Stimulated activated naive CD8-positive, alpha-beta T cell treated with anti-CD3 and anti-CD28 coated beads, Interleukin-15, amount 100 ng/mL, for 72 hours (primary cell): ENCODE results near the gene CDH6.

ENCODE experiments used
- ATAC-seq: fragments of 150-1000 bp; cut with Tn5 transposase; 2 replicates; pipeline ENCODE4 v1.10.0; 2021; ENCODE audit warnings: mild to moderate bottlenecking, moderate library complexity
- DNase-seq, 2 donors: peaks; one replicate each; pipeline ENCODE4 v3.0.0; 2021 to 2022
- H3K27ac Mint-ChIP-seq, 2 donors: one replicate each; pipeline ENCODE4 v1.8.0; 2022; ENCODE audit warnings: mild to moderate bottlenecking in 2 of 2, mixed read lengths in 2 of 2, moderate library complexity in 2 of 2
- H3K27me3 Mint-ChIP-seq: one replicate; pipeline ENCODE4 v1.8.0; 2022; ENCODE audit warnings: mixed read lengths
- H3K4me1 Mint-ChIP-seq: one replicate; pipeline ENCODE4 v1.8.0; 2022; ENCODE audit warnings: mild to moderate bottlenecking, mixed read lengths
- H3K4me3 Mint-ChIP-seq, 2 donors: one replicate each; pipeline ENCODE4 v1.8.0; 2022; ENCODE audit warnings: mild to moderate bottlenecking in 2 of 2, mixed read lengths in 2 of 2, moderate library complexity in 1 of 2
- H3K9me3 Mint-ChIP-seq, 2 donors: one replicate each; pipeline ENCODE4 v1.8.0; 2022; ENCODE audit warnings: mixed read lengths in 2 of 2

Gene CDH6

GRCh38 chr5:31268256-31268655 is 74.8 kb downstream of the CDH6 start:
- no peaks in the 10 kb centered on the region for H3K9me3 Mint-ChIP-seq
- ATAC-seq, result no peak
- H3K4me3 Mint-ChIP-seq, result no peak overlapping the region
- no peak overlapping the region for H3K27ac Mint-ChIP-seq
- no peaks in the 10 kb centered on the region for H3K4me1 Mint-ChIP-seq
- DNase-seq, result no peak
- no peaks in the 10 kb centered on the region for H3K27me3 Mint-ChIP-seq

GRCh38 chr5:31268686-31269085 is 75.2 kb downstream of the CDH6 start:
- ATAC-seq, result no peak
- H3K9me3 Mint-ChIP-seq, result no peaks in the 10 kb centered on the region

GRCh38 chr5:31269259-31269658 is 75.8 kb downstream of the CDH6 start:
- Mint-ChIP-seq H3K27ac (no peak overlapping the region), H3K4me3 (no peak overlapping the region), H3K4me1 (no peaks in the 10 kb centered on the region), H3K9me3 (no peaks in the 10 kb centered on the region), H3K27me3 (no peaks in the 10 kb centered on the region)
- DNase-seq (no peak), ATAC-seq (no peak)

More at GRCh38 chr5:31268686-31269085, 75.2 kb downstream of the CDH6 start:
- DNase-seq, result no peak
- Mint-ChIP-seq H3K27me3 (no peaks in the 10 kb centered on the region), H3K4me3 (no peak overlapping the region), H3K4me1 (no peaks in the 10 kb centered on the region), H3K27ac (no peak overlapping the region)

GRCh38 chr5:31270396-31270795 is 76.9 kb downstream of the CDH6 start:
- H3K4me1 Mint-ChIP-seq, result no peaks in the 10 kb centered on the region
- ATAC-seq (no peak), DNase-seq (no peak)
- H3K27me3 Mint-ChIP-seq, result no peaks in the 10 kb centered on the region
- no peaks in the 10 kb centered on the region for H3K9me3 Mint-ChIP-seq
- H3K4me3 Mint-ChIP-seq, result no peak overlapping the region
- H3K27ac Mint-ChIP-seq, result no peak overlapping the region

- ATAC-seq (no peak), DNase-seq (no peak)
- H3K9me3 Mint-ChIP-seq, result no peaks in the 10 kb centered on the region
- no peak overlapping the region for H3K27ac Mint-ChIP-seq
- H3K4me1 Mint-ChIP-seq, result no peaks in the 10 kb centered on the region
- no peak overlapping the region for H3K4me3 Mint-ChIP-seq
- H3K27me3 Mint-ChIP-seq, result no peaks in the 10 kb centered on the region
Measured at GRCh38 chr5:31271567-31271966, 78.1 kb downstream of the CDH6 start.

GRCh38 chr5:31273161-31273560 is 79.7 kb downstream of the CDH6 start:
- no peaks in the 10 kb centered on the region for H3K4me1 Mint-ChIP-seq
- ATAC-seq (no peak), DNase-seq (no peak)
- H3K9me3 Mint-ChIP-seq, result no peaks in the 10 kb centered on the region
- no peak overlapping the region for H3K27ac Mint-ChIP-seq
- H3K4me3 Mint-ChIP-seq, result no peak overlapping the region
- H3K27me3 Mint-ChIP-seq, result no peaks in the 10 kb centered on the region

GRCh38 chr5:31273631-31274378 is 80.3 kb downstream of the CDH6 start:
- DNase-seq (no peak), ATAC-seq (no peak)
- H3K9me3 Mint-ChIP-seq, result no peaks in the 10 kb centered on the region
- no peak overlapping the region for H3K4me3 Mint-ChIP-seq
- H3K4me1 Mint-ChIP-seq, result no peaks in the 10 kb centered on the region
- no peaks in the 10 kb centered on the region for H3K27me3 Mint-ChIP-seq
- H3K27ac Mint-ChIP-seq, result peak overlapping the region; percentile 56 to 76

GRCh38 chr5:31280210-31280609 is 86.7 kb downstream of the CDH6 start:
- ATAC-seq (no peak), DNase-seq (no peak)
- Mint-ChIP-seq H3K9me3 (no peaks in the 10 kb centered on the region), H3K27me3 (no peaks in the 10 kb centered on the region), H3K27ac (no peak overlapping the region), H3K4me1 (no peaks in the 10 kb centered on the region), H3K4me3 (no peak overlapping the region)

- DNase-seq, result no peak
Measured at GRCh38 chr5:31283326-31283725, 89.8 kb downstream of the CDH6 start.

GRCh38 chr5:31285025-31285424 is 91.5 kb downstream of the CDH6 start:
- DNase-seq (no peak), ATAC-seq (no peak)
- Mint-ChIP-seq H3K27ac (no peak overlapping the region), H3K27me3 (no peaks in the 10 kb centered on the region), H3K4me3 (no peak overlapping the region), H3K9me3 (no peaks in the 10 kb centered on the region), H3K4me1 (no peaks in the 10 kb centered on the region)

More at GRCh38 chr5:31283326-31283725, 89.8 kb downstream of the CDH6 start:
- Mint-ChIP-seq H3K4me1 (no peaks in the 10 kb centered on the region), H3K27ac (no peak overlapping the region), H3K9me3 (no peaks in the 10 kb centered on the region), H3K27me3 (no peaks in the 10 kb centered on the region), H3K4me3 (no peak overlapping the region)
- no peak for ATAC-seq

GRCh38 chr5:31287985-31288384 is 94.5 kb downstream of the CDH6 start:
- no peak for ATAC-seq
- DNase-seq, result no peak
- H3K27ac Mint-ChIP-seq, result no peak overlapping the region
- no peaks in the 10 kb centered on the region for H3K9me3 Mint-ChIP-seq
- H3K4me3 Mint-ChIP-seq, result no peak overlapping the region
- H3K4me1 Mint-ChIP-seq, result no peaks in the 10 kb centered on the region
- no peaks in the 10 kb centered on the region for H3K27me3 Mint-ChIP-seq

GRCh38 chr5:31289429-31289828 is 95.9 kb downstream of the CDH6 start:
- Mint-ChIP-seq H3K4me3 (no peak overlapping the region), H3K27ac (no peak overlapping the region), H3K9me3 (no peaks in the 10 kb centered on the region), H3K4me1 (no peaks in the 10 kb centered on the region), H3K27me3 (no peaks in the 10 kb centered on the region)
- DNase-seq (no peak), ATAC-seq (no peak)

GRCh38 chr5:31291323-31291854 is 97.9 kb downstream of the CDH6 start:
- Mint-ChIP-seq H3K27me3 (no peaks in the 10 kb centered on the region), H3K4me3 (no peak overlapping the region), H3K4me1 (no peaks in the 10 kb centered on the region), H3K9me3 (no peaks in the 10 kb centered on the region), H3K27ac (no peak overlapping the region)
- ATAC-seq, result no peak
- DNase-seq, result no peak

GRCh38 chr5:31300501-31300900 is 107.0 kb downstream of the CDH6 start:
- DNase-seq (no peak), ATAC-seq (no peak)
- Mint-ChIP-seq H3K27me3 (no peaks in the 10 kb centered on the region), H3K9me3 (no peaks in the 10 kb centered on the region), H3K4me3 (no peak overlapping the region), H3K27ac (peak overlapping the region in 1 of 2 donors; percentile 34), H3K4me1 (no peaks in the 10 kb centered on the region)

- no peak overlapping the region for H3K27ac Mint-ChIP-seq
- H3K9me3 Mint-ChIP-seq, result no peaks in the 10 kb centered on the region
- H3K27me3 Mint-ChIP-seq, result no peaks in the 10 kb centered on the region
- no peak overlapping the region for H3K4me3 Mint-ChIP-seq
- DNase-seq, result no peak
- no peaks in the 10 kb centered on the region for H3K4me1 Mint-ChIP-seq
- no peak for ATAC-seq
Measured at GRCh38 chr5:31301833-31302232, 108.3 kb downstream of the CDH6 start.

GRCh38 chr5:31303688-31304087 is 110.2 kb downstream of the CDH6 start:
- no peak for DNase-seq
- no peak overlapping the region for H3K4me3 Mint-ChIP-seq
- no peak for ATAC-seq
- no peaks in the 10 kb centered on the region for H3K9me3 Mint-ChIP-seq
- no peaks in the 10 kb centered on the region for H3K4me1 Mint-ChIP-seq
- H3K27me3 Mint-ChIP-seq, result no peaks in the 10 kb centered on the region
- no peak overlapping the region for H3K27ac Mint-ChIP-seq

GRCh38 chr5:31317665-31318064 is 124.2 kb downstream of the CDH6 start:
- DNase-seq (no peak), ATAC-seq (no peak)
- no peak overlapping the region for H3K4me3 Mint-ChIP-seq
- no peak overlapping the region for H3K27ac Mint-ChIP-seq
- no peaks in the 10 kb centered on the region for H3K27me3 Mint-ChIP-seq
- H3K9me3 Mint-ChIP-seq, result no peaks in the 10 kb centered on the region
- H3K4me1 Mint-ChIP-seq, result no peaks in the 10 kb centered on the region
